DOHH2 (cell line): ENCODE measurements around the gene RAI2.

Source experiments
- CTCF ChIP-seq: fragments of 200-600 bp; sonication (generic); IDR thresholded peaks from one replicate; pipeline ENCODE4 v1.5.1; 2014; ENCODE audit warnings: antibody characterized with exemption, mild to moderate bottlenecking, low read depth, low read length; ENCODE audit not compliant: poor library complexity, severe bottlenecking
- EZH2phosphoT487 ChIP-seq: fragments of 200-600 bp; sonication (generic); IDR thresholded peaks from 2 replicates; pipeline ENCODE4 v1.6.1; 2017; ENCODE audit warnings: borderline replicate concordance, mild to moderate bottlenecking, antibody characterized with exemption, low read length, moderate library complexity, mixed read lengths

- TF ChIP-seq CTCF (no peak), EZH2phosphoT487 (no peak)
Measured at GRCh38 chrX:17779434-17779833, 81.7 kb downstream of the RAI2 start.
